Measurements from ENCODE around the gene SLC4A4.

The SLC4A4 gene

GRCh38 chr4:71607780-71608677 lies 269.2 kb downstream of the SLC4A4 start:
- H3K4me1 Mint-ChIP-seq: peaks cover 3% of the 10 kb centered on the region
- H3K36me3 Mint-ChIP-seq: no peaks in the 10 kb centered on the region
- H3K27ac Mint-ChIP-seq: no peak overlapping the region
- H3K9me3 Mint-ChIP-seq: peaks cover 4% of the 10 kb centered on the region
- ATAC-seq (ENCODE audit: low read depth): no peak
- no peak for DNase-seq (ENCODE audit: low spot score in 2 of 2)
- H3K4me3 Mint-ChIP-seq: no peak overlapping the region
- peaks cover 7% of the 10 kb centered on the region for H3K27me3 Mint-ChIP-seq

- Mint-ChIP-seq H3K4me3 (no peak overlapping the region), H3K9me3 (peaks cover 4% of the 10 kb centered on the region), H3K4me1 (peaks cover 3% of the 10 kb centered on the region), H3K36me3 (no peaks in the 10 kb centered on the region), H3K27me3 (peaks cover 7% of the 10 kb centered on the region), H3K27ac (no peak overlapping the region)
- ATAC-seq (ENCODE audit: low read depth): no peak
- DNase-seq (ENCODE audit: low spot score in 2 of 2): no peak
These were observed 269.9 kb downstream of the SLC4A4 start for GRCh38 chr4:71608678-71609071.

- Mint-ChIP-seq H3K36me3 (no peaks in the 10 kb centered on the region), H3K4me3 (no peak overlapping the region), H3K27ac (no peak overlapping the region), H3K9me3 (peaks cover 4% of the 10 kb centered on the region), H3K27me3 (peaks cover 7% of the 10 kb centered on the region), H3K4me1 (peaks cover 3% of the 10 kb centered on the region)
- no peak for DNase-seq (ENCODE audit: low spot score in 2 of 2)
- ATAC-seq (ENCODE audit: low read depth): no peak
These were observed 270.3 kb downstream of the SLC4A4 start for GRCh38 chr4:71609167-71609566.

DNA sequence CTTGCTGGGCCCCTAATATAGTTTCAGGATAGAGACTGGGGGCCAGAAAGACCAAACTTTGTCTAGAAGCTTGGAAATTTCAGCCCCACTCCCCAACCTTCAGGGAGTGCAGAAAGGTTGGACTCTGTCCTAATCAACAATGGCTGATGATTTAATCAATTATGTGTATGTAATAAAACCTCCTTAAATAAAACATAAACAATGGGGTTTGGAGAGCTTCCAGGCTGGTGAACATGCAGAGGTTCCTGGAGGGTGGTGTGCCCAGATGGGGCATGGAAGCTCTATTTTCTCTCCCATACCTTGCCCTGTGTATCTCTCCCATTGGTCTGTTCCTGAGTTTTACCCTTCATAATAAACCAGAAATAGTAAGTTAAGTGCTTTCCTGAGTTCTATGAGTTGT lies 270.8 kb downstream of the SLC4A4 start:
- H3K36me3 Mint-ChIP-seq: no peaks in the 10 kb centered on the region
- no peak overlapping the region for H3K4me3 Mint-ChIP-seq
- ATAC-seq (ENCODE audit: low read depth) (no peak), DNase-seq (ENCODE audit: low spot score in 2 of 2) (no peak)
- peaks cover 4% of the 10 kb centered on the region for H3K9me3 Mint-ChIP-seq
- H3K4me1 Mint-ChIP-seq: peaks cover 3% of the 10 kb centered on the region
- peaks cover 7% of the 10 kb centered on the region for H3K27me3 Mint-ChIP-seq
- no peak overlapping the region for H3K27ac Mint-ChIP-seq

- no peak overlapping the region for H3K27ac Mint-ChIP-seq
- H3K27me3 Mint-ChIP-seq: peaks cover 3% of the 10 kb centered on the region
- no peaks in the 10 kb centered on the region for H3K36me3 Mint-ChIP-seq
- no peaks in the 10 kb centered on the region for H3K4me1 Mint-ChIP-seq
- H3K9me3 Mint-ChIP-seq: peaks cover 7% of the 10 kb centered on the region
- H3K4me3 Mint-ChIP-seq: no peak overlapping the region
- no peak for DNase-seq (ENCODE audit: low spot score in 2 of 2)
- no peak for ATAC-seq (ENCODE audit: low read depth)
These were observed 275.8 kb downstream of the SLC4A4 start for GRCh38 chr4:71614621-71615020.

DNA sequence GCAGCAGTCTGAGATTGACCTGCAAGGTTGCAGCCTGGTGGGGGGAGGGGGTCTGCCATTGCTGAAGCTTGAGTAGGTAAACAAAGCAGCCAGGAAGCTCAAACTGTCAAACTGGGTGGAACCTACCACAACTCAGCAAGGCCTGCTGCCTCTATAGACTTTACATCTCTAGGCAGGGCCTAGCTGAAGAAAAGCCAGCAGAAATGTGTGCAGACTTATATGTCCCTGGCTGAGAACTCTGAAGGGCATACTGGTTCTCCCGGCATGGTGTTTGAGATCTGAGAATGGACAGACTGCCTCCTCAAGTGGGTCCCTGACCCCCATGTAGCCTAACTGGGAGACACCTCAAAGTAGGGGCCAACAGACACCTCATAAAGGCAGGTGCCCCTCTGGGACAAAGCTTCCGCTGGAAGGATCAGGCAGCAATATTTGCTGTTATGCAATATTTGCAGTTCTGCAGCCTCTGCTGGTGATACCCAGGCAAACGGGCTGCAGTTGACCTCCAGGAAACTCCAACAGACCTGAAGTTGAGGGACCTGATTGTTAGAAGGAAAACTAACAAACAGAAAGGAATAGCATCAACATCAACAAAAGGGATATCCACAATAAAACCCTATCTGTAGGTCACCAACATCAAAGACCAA lies 277.5 kb downstream of the SLC4A4 start:
- DNase-seq (ENCODE audit: low spot score in 2 of 2): no peak
- H3K36me3 Mint-ChIP-seq: no peaks in the 10 kb centered on the region
- peaks cover 12% of the 10 kb centered on the region for H3K9me3 Mint-ChIP-seq
- no peak overlapping the region for H3K4me3 Mint-ChIP-seq
- no peaks in the 10 kb centered on the region for H3K27me3 Mint-ChIP-seq
- ATAC-seq (ENCODE audit: low read depth): no peak
- H3K27ac Mint-ChIP-seq: no peak overlapping the region
- H3K4me1 Mint-ChIP-seq: no peaks in the 10 kb centered on the region
